ENCODE results near the gene RTL10.

RTL10 gene

GRCh38 chr22:19868333-19868732 is 13.7 kb upstream of the RTL10 start:
- H3K27me3 ChIP-seq: no peaks in the 10 kb centered on the region
- DNase-seq: no peak
- no peaks in the 10 kb centered on the region for H3K36me3 ChIP-seq
- H3K9me3 ChIP-seq: no peaks in the 10 kb centered on the region
- TF ChIP-seq CTCF (IDR thresholded peaks at IDR 0.05; ENCODE audit: low read depth, low read length): no peak
- peaks cover 11% of the 10 kb centered on the region for H3K4me1 ChIP-seq
- H3K4me3 ChIP-seq (ENCODE audit: low read depth, low read length): no peak overlapping the region

- no peak for DNase-seq
- Histone ChIP-seq H3K4me1 (peaks cover 11% of the 10 kb centered on the region), H3K4me3 (ENCODE audit: low read depth, low read length) (no peak overlapping the region), H3K36me3 (no peaks in the 10 kb centered on the region), H3K9me3 (no peaks in the 10 kb centered on the region), H3K27me3 (no peaks in the 10 kb centered on the region)
- no peak for TF ChIP-seq CTCF (IDR thresholded peaks at IDR 0.05; ENCODE audit: low read depth, low read length)
These were observed 12.9 kb upstream of the RTL10 start for GRCh38 chr22:19867617-19868016.

- TF ChIP-seq CTCF (IDR thresholded peaks at IDR 0.05; ENCODE audit: low read depth, low read length): no peak
- Histone ChIP-seq H3K9me3 (no peaks in the 10 kb centered on the region), H3K4me1 (peaks cover 11% of the 10 kb centered on the region), H3K4me3 (ENCODE audit: low read depth, low read length) (no peak overlapping the region), H3K36me3 (no peaks in the 10 kb centered on the region), H3K27me3 (no peaks in the 10 kb centered on the region)
- DNase-seq: no peak
These were observed 12.0 kb upstream of the RTL10 start for GRCh38 chr22:19866665-19867009.

DNA sequence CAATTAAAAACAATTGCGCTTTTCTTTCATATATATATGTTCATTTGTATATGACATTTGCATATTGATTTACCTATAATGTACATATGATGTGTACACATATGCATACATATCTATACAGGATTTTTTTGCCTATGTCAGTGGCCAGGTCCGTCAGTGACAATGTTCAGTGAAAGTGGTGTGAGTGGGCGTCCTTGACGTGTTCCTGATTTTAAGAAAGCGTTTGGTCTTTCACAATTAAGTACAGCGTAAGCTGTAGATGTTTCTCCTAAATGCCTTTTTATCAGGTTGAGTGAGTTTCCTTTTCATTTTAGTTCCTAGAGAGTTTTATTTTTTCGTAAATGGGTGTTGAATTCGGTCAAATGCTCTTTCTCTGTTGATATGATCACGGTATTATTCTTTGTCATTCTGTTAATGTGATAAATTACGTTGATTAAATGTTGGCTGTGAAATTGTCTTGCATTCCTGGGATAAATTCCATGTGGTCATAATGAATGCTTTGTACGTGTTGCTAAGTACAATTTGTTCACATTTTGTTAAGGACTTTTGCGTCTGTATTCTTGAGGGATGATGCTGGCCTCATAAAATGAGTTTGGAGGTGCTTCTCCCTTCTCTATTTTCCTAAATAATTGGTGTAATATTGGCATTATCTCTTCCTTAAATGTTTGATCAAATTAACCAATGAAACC is 10.6 kb upstream of the RTL10 start:
- no peak for DNase-seq
- H3K4me1 ChIP-seq: peaks cover 9% of the 10 kb centered on the region
- TF ChIP-seq CTCF (IDR thresholded peaks at IDR 0.05; ENCODE audit: low read depth, low read length): no peak
- no peaks in the 10 kb centered on the region for H3K36me3 ChIP-seq
- H3K27me3 ChIP-seq: no peaks in the 10 kb centered on the region
- no peak overlapping the region for H3K4me3 ChIP-seq (ENCODE audit: low read depth, low read length)
- H3K9me3 ChIP-seq: no peaks in the 10 kb centered on the region

DNA sequence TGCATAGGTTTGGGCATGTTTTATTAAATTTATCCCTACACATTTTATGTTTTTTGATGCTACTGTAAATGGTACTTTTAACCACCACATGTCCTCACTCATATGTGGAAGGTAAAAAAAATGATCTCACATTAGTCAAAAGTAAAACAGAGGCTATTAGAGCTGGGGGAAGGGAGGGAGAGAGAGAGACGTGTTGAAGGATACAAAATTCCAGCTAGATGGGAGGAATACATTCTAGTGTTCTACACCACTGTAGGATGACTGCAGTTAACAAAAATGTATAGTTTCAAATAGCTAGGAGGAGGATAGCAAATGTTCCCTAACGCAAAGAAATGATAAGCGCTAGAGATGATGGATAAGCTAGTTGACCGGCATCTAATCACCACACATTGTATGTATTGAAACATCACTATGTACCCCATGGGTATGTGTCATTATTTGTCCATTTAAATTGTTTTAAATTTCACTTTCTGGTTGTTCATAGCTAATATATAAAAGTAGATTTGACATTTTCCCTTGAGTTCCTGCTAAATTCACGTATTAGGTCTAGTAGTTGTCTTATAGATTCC is 9.9 kb upstream of the RTL10 start:
- no peak for TF ChIP-seq CTCF (IDR thresholded peaks at IDR 0.05; ENCODE audit: low read depth, low read length)
- Histone ChIP-seq H3K36me3 (no peaks in the 10 kb centered on the region), H3K27me3 (no peaks in the 10 kb centered on the region), H3K4me1 (peaks cover 7% of the 10 kb centered on the region; the same call in 1 of the 2 replicates), H3K4me3 (ENCODE audit: low read depth, low read length) (no peak overlapping the region), H3K9me3 (no peaks in the 10 kb centered on the region)
- DNase-seq: no peak

GRCh38 chr22:19863571-19863970 is 8.9 kb upstream of the RTL10 start:
- no peaks in the 10 kb centered on the region for H3K36me3 ChIP-seq
- H3K4me3 ChIP-seq (ENCODE audit: low read depth, low read length): no peak overlapping the region
- no peaks in the 10 kb centered on the region for H3K9me3 ChIP-seq
- no peak for DNase-seq
- TF ChIP-seq CTCF (IDR thresholded peaks at IDR 0.05; ENCODE audit: low read depth, low read length): no peak
- no peaks in the 10 kb centered on the region for H3K27me3 ChIP-seq
- peaks cover 7% of the 10 kb centered on the region; the same call in 1 of the 2 replicates for H3K4me1 ChIP-seq
